Measurements from ENCODE around the gene PRUNE2. TPM values are rescaled to one million over a fixed set of nuclear protein-coding genes. Genes with fewer than 3 reads are reported as not detected.

Gene PRUNE2
- total and polyA plus RNA-seq, 12 donors = 0.87 to 5.7 (median 1.6) TPM

DNA sequence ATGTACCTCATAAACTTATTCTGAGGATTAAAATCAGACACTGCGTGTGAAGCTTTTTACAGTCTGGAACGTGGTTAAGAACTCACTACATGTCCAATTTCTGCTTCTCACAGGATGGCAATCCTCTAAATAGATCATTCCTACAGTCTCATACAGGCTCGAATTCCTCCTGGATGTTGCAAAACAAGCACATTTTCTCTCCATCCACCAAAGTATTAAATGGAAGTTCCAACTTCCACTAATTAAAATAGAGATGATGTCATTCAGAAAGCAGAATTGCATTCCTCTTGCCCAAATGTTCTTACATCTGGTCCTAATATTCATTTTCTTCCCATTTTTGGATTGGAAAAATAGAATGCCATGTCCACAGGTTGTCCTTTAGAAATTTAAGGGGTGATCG is 287.2 kb downstream of the PRUNE2 start:
- TF ChIP-seq, protein P1, sequence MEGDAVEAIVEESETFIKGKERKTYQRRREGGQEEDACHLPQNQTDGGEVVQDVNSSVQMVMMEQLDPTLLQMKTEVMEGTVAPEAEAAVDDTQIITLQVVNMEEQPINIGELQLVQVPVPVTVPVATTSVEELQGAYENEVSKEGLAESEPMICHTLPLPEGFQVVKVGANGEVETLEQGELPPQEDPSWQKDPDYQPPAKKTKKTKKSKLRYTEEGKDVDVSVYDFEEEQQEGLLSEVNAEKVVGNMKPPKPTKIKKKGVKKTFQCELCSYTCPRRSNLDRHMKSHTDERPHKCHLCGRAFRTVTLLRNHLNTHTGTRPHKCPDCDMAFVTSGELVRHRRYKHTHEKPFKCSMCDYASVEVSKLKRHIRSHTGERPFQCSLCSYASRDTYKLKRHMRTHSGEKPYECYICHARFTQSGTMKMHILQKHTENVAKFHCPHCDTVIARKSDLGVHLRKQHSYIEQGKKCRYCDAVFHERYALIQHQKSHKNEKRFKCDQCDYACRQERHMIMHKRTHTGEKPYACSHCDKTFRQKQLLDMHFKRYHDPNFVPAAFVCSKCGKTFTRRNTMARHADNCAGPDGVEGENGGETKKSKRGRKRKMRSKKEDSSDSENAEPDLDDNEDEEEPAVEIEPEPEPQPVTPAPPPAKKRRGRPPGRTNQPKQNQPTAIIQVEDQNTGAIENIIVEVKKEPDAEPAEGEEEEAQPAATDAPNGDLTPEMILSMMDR (IDR thresholded peaks at IDR 0.05) = no peak
- 74 to 80% methylated on average over 4 of the region's 4 CpGs for WGBS, 2 donors

DNA sequence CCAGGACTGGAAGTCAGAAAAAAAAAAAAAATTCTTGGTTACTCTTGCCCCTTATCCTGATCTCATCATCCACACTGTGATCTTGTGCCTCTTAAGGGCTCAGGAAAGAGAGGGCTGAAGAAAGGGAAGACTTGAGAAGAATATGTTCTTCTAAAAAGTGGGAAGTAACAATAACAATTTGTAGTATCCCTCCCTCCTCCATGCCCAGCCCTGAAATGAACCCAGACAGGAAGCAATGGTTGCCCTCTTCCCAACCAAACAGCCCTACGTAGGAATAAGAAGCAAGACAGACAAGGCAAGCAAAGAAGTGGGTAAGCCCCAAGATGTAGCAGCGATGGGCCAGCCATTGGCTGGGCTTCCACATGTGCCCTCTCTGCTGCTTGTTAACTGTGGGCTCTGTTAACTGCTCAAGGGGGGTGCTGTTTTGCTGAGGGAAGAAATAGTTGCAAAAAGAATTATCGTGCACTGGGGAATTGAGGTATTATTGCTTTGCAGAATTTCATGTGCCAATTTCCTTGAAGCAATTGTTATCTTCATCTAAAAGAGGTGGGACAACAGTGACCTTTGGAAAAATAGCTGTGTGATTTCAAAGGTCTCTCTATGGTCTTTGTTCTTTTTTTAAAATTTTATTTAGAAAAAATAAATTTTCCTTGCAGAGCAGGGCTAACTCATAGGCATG is 288.3 kb downstream of the PRUNE2 start:
- no peak for DNase-seq
- H3K36me3 ChIP-seq = no peaks in the 10 kb centered on the region
- TF ChIP-seq, protein P1 (IDR thresholded peaks at IDR 0.05) = no peak
- H3K4me3 ChIP-seq = no peak overlapping the region
- peaks cover 0 to 64% (median 14%) of the 10 kb centered on the region in 9 donors for H3K4me1 ChIP-seq
- peaks cover 0 to 3% (median 0%) of the 10 kb centered on the region in 7 donors for H3K27me3 ChIP-seq
- peak overlapping the region in 1 of 10 donors; percentile 81 for H3K27ac ChIP-seq
- H3K9me3 ChIP-seq = no peaks in the 10 kb centered on the region
- 89 to 92% methylated on average over 3 of the region's 3 CpGs for WGBS, 2 donors
- intact Hi-C loops (cut with DNase I) = no loop called here
- no peak for ATAC-seq

More for the DNA sequence above, 287.2 kb downstream of the PRUNE2 start:
- no peak overlapping the region for H3K4me3 ChIP-seq
- H3K27me3 ChIP-seq = peaks cover 0 to 3% (median 0%) of the 10 kb centered on the region in 7 donors
- intact Hi-C loops (cut with DNase I) = no loop called here
- ATAC-seq (peak in 5 of 8 donors; percentile 30 to 62 (median 54)), DNase-seq (no peak)
- H3K27ac ChIP-seq = peak overlapping the region in 3 of 10 donors; percentile 14 to 81 (median 23)
- no peaks in the 10 kb centered on the region for H3K36me3 ChIP-seq
- peaks cover 0 to 67% (median 14%) of the 10 kb centered on the region in 9 donors for H3K4me1 ChIP-seq
- no peaks in the 10 kb centered on the region for H3K9me3 ChIP-seq

DNA sequence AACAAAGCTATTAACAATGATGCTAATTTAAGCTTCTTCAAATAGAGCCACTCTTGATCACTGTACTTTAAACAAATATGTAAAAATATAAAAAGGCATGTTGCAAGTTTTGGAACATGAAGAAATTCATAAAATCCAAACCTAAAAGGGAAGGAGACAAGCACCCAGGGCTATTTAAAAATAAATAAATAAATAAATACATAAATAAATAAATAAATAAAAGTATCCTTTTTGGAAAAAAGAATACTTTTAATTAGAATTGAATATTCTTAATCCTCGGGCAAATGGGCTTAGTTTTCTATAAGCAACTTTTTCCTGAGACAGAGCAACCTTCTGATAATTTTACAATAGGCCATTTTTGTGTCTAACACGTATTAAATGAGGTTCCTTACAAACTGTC is 289.1 kb downstream of the PRUNE2 start:
- TF ChIP-seq, protein P1 (IDR thresholded peaks at IDR 0.05) = no peak
- WGBS, 2 donors = 91 to 98% methylated on average over 2 of the region's 2 CpGs
- intact Hi-C loops (cut with DNase I) = no loop called here
- DNase-seq (no peak), ATAC-seq (no peak)
- Histone ChIP-seq H3K9me3 (no peaks in the 10 kb centered on the region), H3K4me1 (peaks cover 0 to 69% (median 14%) of the 10 kb centered on the region in 9 donors), H3K36me3 (no peaks in the 10 kb centered on the region), H3K27ac (peak overlapping the region in 1 of 10 donors; percentile 81), H3K4me3 (no peak overlapping the region), H3K27me3 (peaks cover 0 to 3% (median 0%) of the 10 kb centered on the region in 7 donors)

DNA sequence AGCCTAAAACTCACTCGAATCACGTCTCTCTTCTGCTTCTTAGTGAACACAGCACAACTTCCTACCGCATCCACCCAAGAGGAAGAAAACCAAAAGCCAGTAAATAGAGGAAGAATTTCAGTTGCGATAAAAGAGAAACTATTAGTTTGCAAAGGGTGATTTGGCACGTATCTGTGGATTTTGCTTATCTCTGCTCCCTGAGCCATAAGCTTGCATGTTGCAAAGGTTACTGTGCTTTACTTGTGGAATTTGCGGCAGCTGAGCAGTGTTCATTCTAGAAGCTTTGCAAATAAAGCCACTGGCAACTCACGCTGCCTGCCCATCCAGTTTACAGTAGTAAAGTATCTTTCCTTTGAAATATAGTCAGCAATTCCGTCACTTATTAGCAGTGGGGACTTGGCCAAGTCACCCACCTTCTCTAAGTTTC is 290.7 kb downstream of the PRUNE2 start:
- Histone ChIP-seq H3K4me3 (peak overlapping the region in 4 of 10 donors; percentile 8 to 35 (median 20)), H3K4me1 (peaks cover 0 to 62% (median 6%) of the 10 kb centered on the region in 9 donors), H3K9me3 (no peaks in the 10 kb centered on the region), H3K27me3 (peaks cover 0 to 3% (median 0%) of the 10 kb centered on the region in 7 donors), H3K36me3 (no peaks in the 10 kb centered on the region), H3K27ac (peak overlapping the region in 2 of 10 donors; percentile 27 to 88)
- intact Hi-C loops (cut with DNase I) = no loop called here
- 57 to 62% methylated on average over 8 of the region's 8 CpGs for WGBS, 2 donors
- TF ChIP-seq, protein P1 (IDR thresholded peaks at IDR 0.05) = no peak
- DNase-seq (no peak), ATAC-seq (no peak)

All from heart right ventricle (tissue), 16 donors.